GM06990 (cell line): Measurements from ENCODE around the gene SLC4A8.

ENCODE experiments used
- DNase-seq: peaks from one replicate; pipeline ENCODE4 v3.0.0-alpha.2; 2011; ENCODE audit not compliant: insufficient read length; ENCODE audit errors: extremely low read depth
- H3K27me3 ChIP-seq: replicated peaks from 2 replicates; pipeline ENCODE4 v1.6.0; 2011; ENCODE audit warnings: low read length; ENCODE audit not compliant: control insufficient read depth, insufficient read depth
- H3K36me3 ChIP-seq: 2 replicates; pipeline ENCODE4 v1.5.1; 2011; ENCODE audit warnings: low read length; ENCODE audit not compliant: control insufficient read depth, insufficient read depth
- H3K4me3 ChIP-seq: replicated peaks from 2 replicates; pipeline ENCODE4 v1.5.1; 2011; ENCODE audit warnings: low read depth, mild to moderate bottlenecking, control low read depth, low read length
- CTCF ChIP-seq: IDR thresholded peaks from 2 replicates; pipeline ENCODE4 v1.5.1; 2011; ENCODE audit warnings: low read length, control low read depth, mild to moderate bottlenecking, inconsistent platforms; ENCODE audit not compliant: insufficient read depth, poor library complexity, severe bottlenecking

Gene SLC4A8

GRCh38 chr12:51536159-51536558 lies 111.5 kb downstream of the SLC4A8 start:
- Histone ChIP-seq H3K36me3 (no peaks in the 10 kb centered on the region), H3K27me3 (peaks cover 4% of the 10 kb centered on the region), H3K4me3 (no peak overlapping the region)
- no peak for TF ChIP-seq CTCF
- DNase-seq: no peak

- H3K36me3 ChIP-seq: no peaks in the 10 kb centered on the region
- no peak for DNase-seq
- H3K4me3 ChIP-seq: no peak overlapping the region
- no peak for TF ChIP-seq CTCF
- H3K27me3 ChIP-seq: peaks cover 4% of the 10 kb centered on the region
Observed at GRCh38 chr12:51538149-51538548, 113.5 kb downstream of the SLC4A8 start.

DNA sequence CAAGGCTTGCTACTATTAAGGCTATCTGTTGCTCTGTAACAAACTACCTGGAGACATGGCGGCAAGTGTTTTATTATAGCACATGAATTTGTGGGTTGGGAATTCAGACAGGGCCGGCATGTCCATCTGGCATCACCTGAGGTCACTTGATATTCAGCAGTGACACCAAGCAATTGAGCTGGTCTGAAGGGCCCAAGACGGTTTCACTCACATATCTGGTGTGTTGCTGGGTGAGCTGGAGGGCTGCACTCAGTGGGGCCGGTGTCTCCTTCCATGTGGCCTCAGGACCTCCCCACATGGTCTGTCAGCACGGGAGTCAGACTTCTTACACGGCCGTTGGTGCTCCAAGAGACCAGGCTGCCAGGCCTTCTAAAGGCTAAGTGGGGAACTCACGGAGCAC lies 114.0 kb downstream of the SLC4A8 start:
- Histone ChIP-seq H3K36me3 (no peaks in the 10 kb centered on the region), H3K4me3 (no peak overlapping the region), H3K27me3 (peaks cover 4% of the 10 kb centered on the region)
- TF ChIP-seq CTCF: no peak
- DNase-seq: no peak

DNA sequence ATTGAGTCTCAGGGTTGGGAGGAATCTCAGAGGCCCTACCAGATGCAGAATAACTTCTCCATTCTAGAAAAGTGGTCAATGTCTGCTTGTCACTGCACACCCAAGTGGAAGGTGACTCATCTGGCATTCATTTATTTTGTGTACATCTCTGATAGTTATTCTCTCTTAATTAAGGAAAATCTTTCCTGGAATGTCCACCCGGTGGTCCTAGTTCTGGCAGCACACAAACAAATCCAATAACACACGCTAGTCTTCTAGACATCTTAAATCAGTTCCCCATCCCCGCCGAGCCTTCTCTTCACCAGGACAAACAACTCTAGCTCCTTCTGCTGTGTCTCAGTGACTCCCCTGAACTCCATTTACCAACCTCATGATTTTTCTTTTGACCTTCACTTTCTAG lies 116.4 kb downstream of the SLC4A8 start:
- no peak for TF ChIP-seq CTCF
- DNase-seq: no peak
- no peaks in the 10 kb centered on the region for H3K36me3 ChIP-seq
- H3K27me3 ChIP-seq: peaks cover 6% of the 10 kb centered on the region
- H3K4me3 ChIP-seq: no peak overlapping the region

- Histone ChIP-seq H3K36me3 (no peaks in the 10 kb centered on the region), H3K4me3 (no peak overlapping the region), H3K27me3 (peaks cover 2% of the 10 kb centered on the region)
- DNase-seq: no peak
- TF ChIP-seq CTCF: no peak
Observed at GRCh38 chr12:51546097-51546496, 121.5 kb downstream of the SLC4A8 start.

DNA sequence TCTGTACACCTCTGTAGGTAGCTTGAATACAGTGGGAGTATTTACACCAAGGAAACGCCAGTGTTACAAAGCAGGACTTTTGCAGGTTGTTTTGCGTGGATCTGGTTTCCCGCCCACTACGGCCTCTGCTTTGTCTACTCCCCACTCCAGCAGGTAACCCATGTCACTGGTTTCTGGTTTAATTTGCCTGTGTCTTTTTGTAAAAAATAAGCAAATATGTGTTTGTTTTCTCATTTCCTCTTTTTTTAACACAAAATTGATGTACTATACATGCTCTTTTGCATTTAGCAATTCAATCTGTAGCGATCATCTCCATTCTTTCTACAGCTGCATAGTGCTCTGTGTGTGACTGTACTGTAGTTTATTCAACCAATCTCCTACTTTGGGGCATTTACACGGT lies 123.0 kb downstream of the SLC4A8 start:
- no peak for TF ChIP-seq CTCF
- no peaks in the 10 kb centered on the region for H3K36me3 ChIP-seq
- DNase-seq: no peak
- H3K27me3 ChIP-seq: peaks cover 2% of the 10 kb centered on the region
- no peak overlapping the region for H3K4me3 ChIP-seq
